ENCODE results near the gene ATP8A1. TPM values are rescaled to one million over a fixed set of nuclear protein-coding genes. Genes with fewer than 3 reads are reported as not detected.
"Not testable (repeated sequence)": the region's sequence is repeated elsewhere in the genome, so short reads cannot be mapped to it uniquely, and the experiment has no call there.

ATP8A1 gene
- 10 to 100 TPM in 1 of 4 donors, 1 to 10 TPM in 3; 6.2 to 10.8 (median 7.1) TPM for total RNA-seq

- Histone ChIP-seq H3K4me1 (peaks cover 31 to 38% (median 34%) of the 10 kb centered on the region in 4 donors), H3K27ac (replicated peaks in 1 of 4) (peak within 1 kb of the TSS; percentile 77 to 89 (median 82)), H3K36me3 (no peaks in the 10 kb centered on the region), H3K4me3 (peak within 1 kb of the TSS; percentile 85 to 95 (median 91)), H3K9me3 (no peaks in the 10 kb centered on the region), H3K27me3 (no peaks in the 10 kb centered on the region)
- WGBS, result under 1% methylated on average over 29 of the region's 74 CpGs
- TF ChIP-seq POLR2A (IDR thresholded peaks at IDR 0.05; ENCODE audit: low read depth) (no peak), CTCF (IDR thresholded peaks at IDR 0.05) (no peak), POLR2AphosphoS5 (IDR thresholded peaks at IDR 0.05) (peak; percentile 74 to 77), EP300 (IDR thresholded peaks at IDR 0.05) (no peak)
- intact Hi-C loops (cut with DNase I), result no loop called here
- DNase-seq (ENCODE audit: extremely low spot score), result peak; percentile 95
These were observed at the start of gene ATP8A1 for GRCh38 chr4:42656944-42657792. TSS of gene ATP8A1 (minus strand) at chr4:42657105. CDS start at chr4:42656873, 232 bp downstream.

GRCh38 chr4:42706086-42706485 is 49.2 kb upstream of the ATP8A1 start:
- Histone ChIP-seq H3K27ac (replicated peaks in 1 of 4) (no peak overlapping the region), H3K27me3 (no peaks in the 10 kb centered on the region), H3K36me3 (no peaks in the 10 kb centered on the region), H3K4me1 (no peaks in the 10 kb centered on the region), H3K9me3 (no peaks in the 10 kb centered on the region), H3K4me3 (no peak overlapping the region)
- intact Hi-C loops (cut with DNase I), result no loop called here
- TF ChIP-seq EP300 (IDR thresholded peaks at IDR 0.05) (no peak), CTCF (IDR thresholded peaks at IDR 0.05) (no peak), POLR2AphosphoS5 (IDR thresholded peaks at IDR 0.05) (no peak), POLR2A (IDR thresholded peaks at IDR 0.05; ENCODE audit: low read depth) (no peak)
- no peak for DNase-seq (ENCODE audit: extremely low spot score)
- WGBS, result 64% methylated on average over 4 of the region's 4 CpGs

- TF ChIP-seq CTCF (IDR thresholded peaks at IDR 0.05) (no peak), EP300 (IDR thresholded peaks at IDR 0.05) (no peak), POLR2A (IDR thresholded peaks at IDR 0.05; ENCODE audit: low read depth) (no peak), POLR2AphosphoS5 (IDR thresholded peaks at IDR 0.05) (no peak)
- DNase-seq (ENCODE audit: extremely low spot score), result no peak
- H3K9me3 ChIP-seq, result no peaks in the 10 kb centered on the region
- intact Hi-C loops (cut with DNase I), result no loop called here
- no peak overlapping the region for H3K4me3 ChIP-seq
- H3K36me3 ChIP-seq, result no peaks in the 10 kb centered on the region
- no peaks in the 10 kb centered on the region for H3K4me1 ChIP-seq
- H3K27me3 ChIP-seq, result no peaks in the 10 kb centered on the region
- H3K27ac ChIP-seq (replicated peaks in 1 of 4), result no peak overlapping the region
- WGBS, result 47% methylated on average over 5 of the region's 5 CpGs
These were observed 46.9 kb upstream of the ATP8A1 start for GRCh38 chr4:42703813-42704212.

- no peak for DNase-seq (ENCODE audit: extremely low spot score)
- Histone ChIP-seq H3K4me1 (no peaks in the 10 kb centered on the region), H3K9me3 (no peaks in the 10 kb centered on the region), H3K4me3 (no peak overlapping the region), H3K27ac (replicated peaks in 1 of 4) (no peak overlapping the region), H3K36me3 (no peaks in the 10 kb centered on the region), H3K27me3 (no peaks in the 10 kb centered on the region)
- TF ChIP-seq CTCF (IDR thresholded peaks at IDR 0.05), result no peak
- TF ChIP-seq EP300 (IDR thresholded peaks at IDR 0.05), result no peak
- TF ChIP-seq POLR2AphosphoS5 (IDR thresholded peaks at IDR 0.05), result no peak
- TF ChIP-seq POLR2A (IDR thresholded peaks at IDR 0.05; ENCODE audit: low read depth), result no peak
- intact Hi-C loops (cut with DNase I), result no loop called here
- 84% methylated on average over 3 of the region's 3 CpGs for WGBS
These were observed 46.0 kb upstream of the ATP8A1 start for GRCh38 chr4:42702895-42703294.

- H3K4me1 ChIP-seq; H3K4me3 ChIP-seq; H3K27me3 ChIP-seq; H3K9me3 ChIP-seq; H3K27ac ChIP-seq (replicated peaks in 1 of 4); H3K36me3 ChIP-seq; intact Hi-C loops (cut with DNase I); DNase-seq (ENCODE audit: extremely low spot score): not testable (repeated sequence)
- WGBS, result 88% methylated on average over 7 of the region's 7 CpGs
These were observed 44.9 kb upstream of the ATP8A1 start for GRCh38 chr4:42701780-42702179.

Data from esophagus muscularis mucosa (tissue), 4 donors.